HepG2 (cell line): ENCODE data around the gene LHX1. TPM values are rescaled to one million over a fixed set of nuclear protein-coding genes. Genes with fewer than 3 reads are reported as not detected.

Experiments used
- ATAC-seq: fragments of 200-7000 bp; cut with Tn5 transposase; 3 replicates; pipeline ENCODE4 v1.9.1; 2020; ENCODE audit warnings: mild to moderate bottlenecking, moderate library complexity
- BruUV-seq: library from RNA; stranded (reverse); fragments of 400-500 nt; replicated peaks from 2 replicates; lab custom pipeline; 2021; lab: Mats Ljungman, UMichigan
- CTCF ChIA-PET: fragments of 300-600 bp; formaldehyde crosslinking; extraction: SDS; loops from one replicate; lab custom pipeline; 2021; ENCODE audit warnings: low total read pairs, inconsistent platforms, low intra/inter-chr PET ratio; lab: Yijun Ruan, JAX
- POLR2A ChIA-PET: fragments of 350-600 bp; sonication (Branson Sonifier 250); formaldehyde crosslinking; loops from one replicate; lab custom pipeline; 2020; ENCODE audit warnings: antibody characterized with exemption, inconsistent platforms; lab: Yijun Ruan, JAX
- DNase-seq: peaks from one replicate; pipeline ENCODE4 v3.0.0-alpha.2; 2015; ENCODE audit warnings: low spot score
- FAIRE-seq: peaks from 3 replicates; lab custom pipeline; 2011; peaks lifted over from hg19 to GRCh38; lab: Jason Lieb, UNC
- H2AFZ ChIP-seq: one replicate; pipeline ENCODE4 v1.6.1; 2011; ENCODE audit warnings: low read length, inconsistent platforms
- H3K27ac ChIP-seq: fragments of 300-600 bp; 3 replicates; pipeline ENCODE4 v1.8.0; 2011; ENCODE audit warnings: mixed run types, mild to moderate bottlenecking, mixed read lengths, low read length, inconsistent platforms; ENCODE audit not compliant: insufficient read depth; ENCODE audit errors: extremely low read length
- H3K27me3 ChIP-seq, 2 experiments: fragments of 200-600 bp in 1 of 2; 2 replicates in 1 of 2; 3 replicates in 1 of 2; pipeline versions ENCODE4 v1.6.0 to v1.8.0; 2011; ENCODE audit warnings: low read length in 2 of 2, mild to moderate bottlenecking in 2 of 2, moderate library complexity in 2 of 2, inconsistent platforms in 1 of 2; ENCODE audit not compliant: insufficient read depth in 2 of 2, control insufficient read depth in 1 of 2
- H3K36me3 ChIP-seq, 2 experiments: fragments of 200-600 bp in 1 of 2; replicated peaks in 1 of 2; 2 replicates in 1 of 2; 3 replicates in 1 of 2; pipeline versions ENCODE4 v1.5.1 to v1.8.0; 2011; ENCODE audit warnings: low read length in 2 of 2, inconsistent platforms in 1 of 2; ENCODE audit not compliant: insufficient read depth in 2 of 2, control insufficient read depth in 1 of 2
- H3K4me1 ChIP-seq: 2 replicates; pipeline ENCODE4 v1.5.1; 2012; ENCODE audit warnings: low read length, inconsistent platforms; ENCODE audit not compliant: insufficient read depth
- H3K4me2 ChIP-seq: 2 replicates; pipeline ENCODE4 v1.6.0; 2011; ENCODE audit warnings: low read depth, low read length, inconsistent platforms
- H3K4me3 ChIP-seq, 3 experiments: fragments of 200-600 bp in 1 of 3; sonication (generic), shearing (Covaris generic) in 1 of 3; replicated peaks in 1 of 3; 2 replicates each; pipeline ENCODE4 v1.5.1; 2011 to 2016; ENCODE audit warnings: low read length in 3 of 3, inconsistent platforms in 2 of 3, low read depth in 2 of 3, mild to moderate bottlenecking in 2 of 3, control low read depth in 1 of 3, mixed read lengths in 1 of 3; ENCODE audit not compliant: insufficient read depth in 1 of 3
- H3K79me2 ChIP-seq: one replicate; pipeline ENCODE4 v1.6.1; 2011; ENCODE audit warnings: low read length, inconsistent platforms; ENCODE audit not compliant: insufficient read depth
- H3K9ac ChIP-seq: 2 replicates; pipeline ENCODE4 v1.6.0; 2011; ENCODE audit warnings: mild to moderate bottlenecking, low read depth, low read length, inconsistent platforms; ENCODE audit not compliant: insufficient read depth
- H3K9me3 ChIP-seq: 2 replicates; pipeline ENCODE4 v1.5.1; 2012; ENCODE audit warnings: mild to moderate bottlenecking, low read length
- H4K20me1 ChIP-seq: 2 replicates; pipeline ENCODE4 v1.6.0; 2011; ENCODE audit warnings: inconsistent platforms, mild to moderate bottlenecking, low read length, moderate library complexity; ENCODE audit not compliant: insufficient read depth
- FOXO4 ChIP-seq: sonication (generic); formaldehyde crosslinking; conservative IDR thresholded peaks from 2 replicates; pipeline ENCODE4 v1.8.1; 2023; ENCODE audit warnings: missing genetic modification reagents
- GABPA ChIP-seq, 2 experiments: IDR thresholded peaks; 2 replicates each; pipeline ENCODE4 v1.6.1; 2011 to 2016; ENCODE audit warnings: low read depth in 2 of 2, low read length in 1 of 2, missing biosample characterization in 1 of 2, missing genetic modification characterization in 1 of 2
- HOXA9 ChIP-seq: sonication (generic); formaldehyde crosslinking; IDR thresholded peaks from 2 replicates; pipeline ENCODE4 v1.8.1; 2022; ENCODE audit warnings: missing genetic modification reagents, mild to moderate bottlenecking, moderate library complexity, borderline replicate concordance
- MAZ ChIP-seq, 2 experiments: sonication (generic) in 1 of 2; formaldehyde crosslinking in 1 of 2; IDR thresholded peaks; 2 replicates each; pipeline versions ENCODE4 v1.5.0 to v1.6.1; 2012 to 2020; ENCODE audit warnings: low read depth in 2 of 2, mild to moderate bottlenecking in 2 of 2, borderline replicate concordance in 1 of 2, improper control_type of control experiment in 1 of 2, low read length in 1 of 2, missing genetic modification reagents in 1 of 2, moderate library complexity in 1 of 2
- NFYB ChIP-seq: sonication (generic); formaldehyde crosslinking; IDR thresholded peaks from 2 replicates; pipeline ENCODE4 v1.4.0; 2020; ENCODE audit warnings: missing genetic modification reagents
- PHF20 ChIP-seq: sonication (generic); formaldehyde crosslinking; IDR thresholded peaks from 2 replicates; pipeline ENCODE4 v1.5.0; 2020; ENCODE audit warnings: mild to moderate bottlenecking, missing genetic modification reagents
- SP4 ChIP-seq: sonication (generic); formaldehyde crosslinking; IDR thresholded peaks from 2 replicates; pipeline ENCODE4 v1.8.1; 2023; ENCODE audit warnings: mild to moderate bottlenecking, missing genetic modification reagents
- ZBTB38 ChIP-seq: sonication (generic); formaldehyde crosslinking; IDR thresholded peaks from 2 replicates; pipeline ENCODE4 v1.5.1; 2020; ENCODE audit warnings: mild to moderate bottlenecking, missing genetic modification reagents
- ZKSCAN5 ChIP-seq: sonication (generic); formaldehyde crosslinking; IDR thresholded peaks from 2 replicates; pipeline ENCODE4 v1.5.1; 2020; ENCODE audit warnings: mild to moderate bottlenecking, missing genetic modification reagents
- ZMAT5 ChIP-seq: sonication (generic); formaldehyde crosslinking; IDR thresholded peaks from 2 replicates; pipeline ENCODE4 v1.5.0; 2020; ENCODE audit warnings: mild to moderate bottlenecking, low read depth, missing genetic modification reagents, borderline replicate concordance
- ZNF224 ChIP-seq: sonication (generic); formaldehyde crosslinking; IDR thresholded peaks from 2 replicates; pipeline ENCODE4 v1.5.0; 2020; ENCODE audit warnings: mild to moderate bottlenecking, missing genetic modification reagents
- ZNF282 ChIP-seq: fragments of 450-650 bp; IDR thresholded peaks from 2 replicates; pipeline ENCODE4 v1.6.1; 2018; ENCODE audit not compliant: partially characterized antibody
- ZNF383 ChIP-seq: sonication (generic); formaldehyde crosslinking; IDR thresholded peaks from 2 replicates; pipeline ENCODE4 v1.4.0; 2020; ENCODE audit warnings: missing genetic modification reagents, mild to moderate bottlenecking, borderline replicate concordance
- ZNF44 ChIP-seq: sonication (generic); formaldehyde crosslinking; IDR thresholded peaks from 2 replicates; pipeline ENCODE4 v1.5.1; 2020; ENCODE audit warnings: mild to moderate bottlenecking, missing genetic modification reagents
- WGBS: methylation state at CpG from one replicate; pipeline ENCODE4 v1.1.6; 2017; ENCODE audit warnings: low lambda C conversion rate; 5-methylcytosine and 5-hydroxymethylcytosine counted together
- in situ Hi-C: cut with HindIII; loops from 2 replicates; pipeline ENCODE4 v1.10.0; 2017; ENCODE audit warnings: low pct_unique_long_range_greater_than_20kb; ENCODE audit not compliant: extremely low pct_ligation_motif_present
- intact Hi-C: fragments of 100-400 bp; cut with micrococcal nuclease; formaldehyde crosslinking; loops from one replicate; pipeline ENCODE4 v1.10.0; 2022; ENCODE audit not compliant: unreplicated experiment
- polyA plus RNA-seq, 8 experiments: library from polyadenylated mRNA; depleted of rRNA in 3 of 8; stranded (reverse) in 7 of 8; unstranded in 1 of 8; fragments of >200 nt; fragmentation: Illumina TruSeq in 4 of 8; extraction: Trizol in 4 of 8; gene quantifications; 2 replicates each; pipeline versions ENCODE4 v1.2.1 to v1.2.3, GENCODE V29; 2011 to 2016; ENCODE audit warnings: low read depth in 4 of 8, missing spikeins in 1 of 8, mixed read lengths in 1 of 8; ENCODE audit not compliant: insufficient read depth in 1 of 8
- total RNA-seq, 5 experiments: library from RNA; depleted of rRNA; stranded (reverse); fragments of >200 nt; fragmentation: Illumina TruSeq; extraction: Trizol; gene quantifications; 2 replicates each; pipeline ENCODE4 v1.2.3, GENCODE V29; 2016; ENCODE audit warnings: low read depth in 1 of 5
- TF ChIP-seq, protein P1 (sequence below): sonication (generic); formaldehyde crosslinking; conservative IDR thresholded peaks from 2 replicates; pipeline ENCODE4 v1.4.0; 2020; ENCODE audit warnings: missing genetic modification reagents

LHX1 gene
- total and polyA plus RNA-seq, 2 of the 13 experiments (the other 11 are each of a cell fraction or from before 2014, with no cell fraction given), result not detected

GRCh38 chr17:36936455-36937000, 747 bp upstream of the LHX1 start:
- Histone ChIP-seq H3K9me3 (no peaks in the 10 kb centered on the region), H3K36me3 (no peaks in the 10 kb centered on the region), H3K27ac (no peak overlapping the region), H3K79me2 (no peaks in the 10 kb centered on the region), H2AFZ (no peak overlapping the region), H3K4me1 (peaks cover 57% of the 10 kb centered on the region), H3K9ac (no peak overlapping the region), H3K27me3 (peaks cover 54 to 96% of the 10 kb centered on the region in 2 experiments), H3K4me2 (peak overlapping the region; percentile 66), H4K20me1 (peaks cover 21% of the 10 kb centered on the region; the same call in 1 of the 2 replicates), H3K4me3 (peak overlapping the region; percentile 8 to 58 (median 26); a peak in 4 of 6 replicates)
- ChIA-PET CTCF (no interaction called here), POLR2A (interaction anchor here (0.8 kb wide), 1 partner anchor 12 kb away, joined by 3 read pairs; the partner anchor contains the start of gene AATF)
- intact Hi-C loops, result no loop called here
- no peak for FAIRE-seq
- no TSS peak for BruUV-seq
- DNase-seq, result no peak
- 25% methylated on average over 39 of the region's 58 CpGs for WGBS
- in situ Hi-C loops, result no loop called here
- 0 out of 3 replicates have a peak, but pooled peaks have one; percentile 6 for ATAC-seq
- TF ChIP-seq PHF20 (CRISPR knock-in tag) (no peak), MAZ (IDR thresholded peaks at IDR 0.05; ENCODE audit: borderline replicate concordance, low read depth, low read length) (no peak), MAZ (CRISPR knock-in tag; IDR thresholded peaks at IDR 0.05; ENCODE audit: low read depth) (no peak), ZKSCAN5 (CRISPR knock-in tag) (no peak), ZNF44 (CRISPR knock-in tag) (no peak), GABPA (IDR thresholded peaks at IDR 0.05; ENCODE audit: low read depth, low read length) (no peak), GABPA (CRISPR knock-in tag; IDR thresholded peaks at IDR 0.05; ENCODE audit: low read depth) (no peak), ZBTB38 (CRISPR knock-in tag) (no peak), ZNF282 (no peak), ZNF383 (CRISPR knock-in tag) (no peak), ZNF224 (CRISPR knock-in tag) (no peak), FOXO4 (CRISPR knock-in tag) (no peak), HOXA9 (CRISPR knock-in tag) (no peak), SP4 (no peak), NFYB (CRISPR knock-in tag) (0 out of 2 replicates have a peak, but pooled peaks have one; percentile 23), ZMAT5 (no peak)
- TF ChIP-seq, protein P1, sequence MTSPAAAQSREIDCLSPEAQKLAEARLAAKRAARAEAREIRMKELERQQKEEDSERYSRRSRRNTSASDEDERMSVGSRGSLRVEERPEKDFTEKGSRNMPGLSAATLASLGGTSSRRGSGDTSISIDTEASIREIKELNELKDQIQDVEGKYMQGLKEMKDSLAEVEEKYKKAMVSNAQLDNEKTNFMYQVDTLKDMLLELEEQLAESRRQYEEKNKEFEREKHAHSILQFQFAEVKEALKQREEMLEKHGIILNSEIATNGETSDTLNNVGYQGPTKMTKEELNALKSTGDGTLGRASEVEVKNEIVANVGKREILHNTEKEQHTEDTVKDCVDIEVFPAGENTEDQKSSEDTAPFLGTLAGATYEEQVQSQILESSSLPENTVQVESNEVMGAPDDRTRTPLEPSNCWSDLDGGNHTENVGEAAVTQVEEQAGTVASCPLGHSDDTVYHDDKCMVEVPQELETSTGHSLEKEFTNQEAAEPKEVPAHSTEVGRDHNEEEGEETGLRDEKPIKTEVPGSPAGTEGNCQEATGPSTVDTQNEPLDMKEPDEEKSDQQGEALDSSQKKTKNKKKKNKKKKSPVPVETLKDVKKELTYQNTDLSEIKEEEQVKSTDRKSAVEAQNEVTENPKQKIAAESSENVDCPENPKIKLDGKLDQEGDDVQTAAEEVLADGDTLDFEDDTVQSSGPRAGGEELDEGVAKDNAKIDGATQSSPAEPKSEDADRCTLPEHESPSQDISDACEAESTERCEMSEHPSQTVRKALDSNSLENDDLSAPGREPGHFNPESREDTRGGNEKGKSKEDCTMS (CRISPR knock-in tag), result no peak
